K562 (cell line): ENCODE results near the gene SCG5.
A peak's percentile ranks its signal among the peaks of the same experiment; 100 is the strongest.

Source experiments
- CHD2 ChIP-seq: IDR thresholded peaks from 2 replicates; pipeline ENCODE4 v1.6.1; 2011; ENCODE audit warnings: low read depth, low read length
- POLR2A ChIP-seq: fragments of 450-650 bp; conservative IDR thresholded peaks from 2 replicates; pipeline ENCODE4 v1.6.1; 2016
- SIX5 ChIP-seq, 2 experiments: IDR thresholded peaks; 2 replicates each; pipeline ENCODE4 v1.6.1; 2011; ENCODE audit warnings: low read length in 2 of 2, borderline replicate concordance in 1 of 2, low read depth in 1 of 2, mild to moderate bottlenecking in 1 of 2, moderate library complexity in 1 of 2; ENCODE audit not compliant: insufficient read depth in 1 of 2
- SMARCA4 ChIP-seq: fragments of 450-650 bp; IDR thresholded peaks from 2 replicates; pipeline ENCODE4 v1.6.1; 2016
- ZNF184 ChIP-seq: sonication (generic); formaldehyde crosslinking; IDR thresholded peaks from 2 replicates; pipeline ENCODE4 v1.5.0; 2020; ENCODE audit warnings: missing genetic modification reagents
- TF ChIP-seq, protein P1 (sequence below), 3 experiments: IDR thresholded peaks in 2 of 3; conservative IDR thresholded peaks in 1 of 3; 2 replicates each; pipeline ENCODE4 v1.5.1; 2011 to 2012; ENCODE audit warnings: low read length in 3 of 3, mild to moderate bottlenecking in 3 of 3, control low read depth in 2 of 3, improper control_type of control experiment in 1 of 3, inconsistent platforms in 1 of 3, low read depth in 1 of 3, mixed read lengths in 1 of 3, moderate library complexity in 1 of 3; ENCODE audit not compliant: insufficient read depth in 2 of 3

- no peak for TF ChIP-seq SMARCA4
- TF ChIP-seq SIX5 (IDR thresholded peaks at IDR 0.05; ENCODE audit: borderline replicate concordance in 1 of 2, insufficient read depth in 1 of 2, low read depth in 1 of 2, low read length in 2 of 2): no peak
- TF ChIP-seq, protein P1, sequence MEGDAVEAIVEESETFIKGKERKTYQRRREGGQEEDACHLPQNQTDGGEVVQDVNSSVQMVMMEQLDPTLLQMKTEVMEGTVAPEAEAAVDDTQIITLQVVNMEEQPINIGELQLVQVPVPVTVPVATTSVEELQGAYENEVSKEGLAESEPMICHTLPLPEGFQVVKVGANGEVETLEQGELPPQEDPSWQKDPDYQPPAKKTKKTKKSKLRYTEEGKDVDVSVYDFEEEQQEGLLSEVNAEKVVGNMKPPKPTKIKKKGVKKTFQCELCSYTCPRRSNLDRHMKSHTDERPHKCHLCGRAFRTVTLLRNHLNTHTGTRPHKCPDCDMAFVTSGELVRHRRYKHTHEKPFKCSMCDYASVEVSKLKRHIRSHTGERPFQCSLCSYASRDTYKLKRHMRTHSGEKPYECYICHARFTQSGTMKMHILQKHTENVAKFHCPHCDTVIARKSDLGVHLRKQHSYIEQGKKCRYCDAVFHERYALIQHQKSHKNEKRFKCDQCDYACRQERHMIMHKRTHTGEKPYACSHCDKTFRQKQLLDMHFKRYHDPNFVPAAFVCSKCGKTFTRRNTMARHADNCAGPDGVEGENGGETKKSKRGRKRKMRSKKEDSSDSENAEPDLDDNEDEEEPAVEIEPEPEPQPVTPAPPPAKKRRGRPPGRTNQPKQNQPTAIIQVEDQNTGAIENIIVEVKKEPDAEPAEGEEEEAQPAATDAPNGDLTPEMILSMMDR (IDR thresholded peaks at IDR 0.05 in 2 of 3, conservative IDR thresholded peaks at IDR 0.05 in 1 of 3; ENCODE audit: insufficient read depth in 2 of 3, low read depth in 1 of 3, low read length in 3 of 3): peak; percentile 22 to 41 (median 28); a peak in 2 of 6 replicates
- no peak for TF ChIP-seq POLR2A
- no peak for TF ChIP-seq CHD2
- no peak for TF ChIP-seq ZNF184
Observed at GRCh38 chr15:32649342-32649741, 7.8 kb downstream of the SCG5 start.
